Activated CD4-positive, alpha-beta T cell treated with anti-CD3 and anti-CD28 coated beads for 4 hours (primary cell): ENCODE data around the gene GNG14.

Source experiments
- DNase-seq, 2 donors: peaks; one replicate each; pipeline ENCODE4 v3.0.0-alpha.2; 2020

Gene GNG14

GRCh38 chr19:12727745-12728433 is 40.1 kb downstream of the GNG14 start:
- DNase-seq, result no peak

DNA sequence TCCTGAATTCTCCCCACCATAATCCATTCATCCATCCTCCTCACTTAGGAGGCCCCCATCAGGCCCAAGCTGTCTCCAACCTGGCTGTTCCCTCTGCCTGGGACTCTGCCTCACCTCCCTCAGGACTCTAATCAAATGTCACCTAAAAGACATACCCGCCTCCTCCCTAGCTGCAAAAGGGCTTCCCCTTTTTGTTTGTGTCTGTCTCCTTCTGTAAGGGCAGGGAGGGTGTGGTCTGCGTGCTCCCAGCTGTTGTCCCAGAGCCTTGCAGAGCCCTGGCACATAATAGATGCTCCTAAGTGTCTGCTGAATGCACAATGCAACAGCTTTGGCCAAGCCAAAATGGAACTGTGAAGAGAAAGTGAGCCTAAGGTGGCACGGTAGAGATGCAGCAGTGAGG is 42.3 kb downstream of the GNG14 start:
- DNase-seq, result no peak

DNA sequence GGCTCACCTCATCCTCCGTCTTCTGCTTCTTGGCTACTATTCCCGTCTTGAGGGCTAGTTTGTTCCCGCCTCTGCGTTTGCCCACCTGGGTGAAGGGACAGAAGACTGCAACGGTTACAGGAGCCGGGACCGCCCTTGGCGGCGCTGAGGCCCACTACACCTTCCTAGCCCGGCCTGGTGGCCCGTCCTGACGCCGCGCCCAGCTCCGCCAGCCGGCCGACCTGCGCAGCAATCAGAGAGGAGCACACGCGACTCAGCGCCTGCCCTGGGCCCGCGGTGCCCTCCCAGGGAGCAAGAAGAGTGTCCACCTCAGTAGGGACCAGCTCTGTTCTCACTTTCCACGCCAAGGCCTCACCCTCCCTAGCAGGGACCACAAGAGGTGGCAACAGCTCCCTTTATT is 43.5 kb downstream of the GNG14 start:
- no peak for DNase-seq

DNA sequence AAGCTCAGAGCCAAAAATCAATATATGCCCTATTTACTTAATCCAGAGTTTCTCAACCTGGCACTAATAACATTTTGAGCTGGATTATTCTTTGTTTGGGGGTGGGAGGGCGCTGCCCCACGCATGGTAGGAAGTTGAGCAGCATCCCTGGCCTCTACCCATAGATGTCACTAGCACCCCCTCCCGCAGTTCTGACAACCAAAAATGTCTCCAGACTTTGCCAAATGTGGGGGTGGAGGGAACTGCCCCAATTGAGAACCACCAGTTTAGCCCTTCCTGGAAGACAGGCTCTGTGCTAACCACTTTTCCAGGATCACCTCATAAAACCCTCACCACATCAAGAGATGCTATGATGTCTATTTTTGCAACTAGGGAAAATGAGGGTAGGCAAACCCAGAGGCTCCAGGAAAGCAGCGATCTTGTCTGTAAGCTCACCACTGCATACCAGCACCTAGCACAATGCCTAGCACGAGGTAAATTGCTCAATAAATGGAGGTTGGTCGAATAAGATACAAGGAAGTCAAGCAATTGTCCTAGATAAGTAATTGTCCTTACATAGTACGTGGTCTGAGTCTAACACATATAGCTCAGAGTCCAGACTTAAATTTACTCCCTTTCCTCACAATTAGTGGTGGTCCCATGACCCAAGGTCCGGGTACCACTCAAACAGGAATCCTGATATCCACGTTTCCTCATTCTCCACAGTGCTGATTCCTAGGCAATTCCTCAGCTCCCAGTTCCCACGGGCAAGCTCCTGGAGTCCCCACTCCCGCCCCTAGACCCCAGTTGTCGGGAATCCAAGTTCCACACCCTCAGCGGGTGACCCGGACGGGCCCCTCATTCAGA is 45.8 kb downstream of the GNG14 start:
- DNase-seq, result peak; percentile 33 to 56

GRCh38 chr19:12736995-12737834 is 49.4 kb downstream of the GNG14 start, which contains the start of gene GET3:
Gene GET3 (plus strand): TSS chr19:12737497. CDS start chr19:12737506, 9 bp downstream.
- peak; percentile 74 to 76 for DNase-seq

GRCh38 chr19:12737835-12738351 is 50.1 kb downstream of the GNG14 start:
- no peak for DNase-seq
